RWPE2 (cell line): ENCODE data around the gene SPON1.

ENCODE experiments used
- ATAC-seq: fragments of 200-7000 bp; cut with Tn5 transposase; 3 replicates; pipeline ENCODE4 v1.9.1; 2021; ENCODE audit warnings: low read depth
- DNase-seq: peaks from one replicate; pipeline ENCODE4 v3.0.0-alpha.2; 2020; ENCODE audit warnings: low spot score
- H3K27ac ChIP-seq: fragments of 450-650 bp; 2 replicates; pipeline ENCODE4 v1.5.1; 2017; ENCODE audit warnings: mild to moderate bottlenecking; ENCODE audit not compliant: poor library complexity, severe bottlenecking
- H3K27me3 ChIP-seq: fragments of 250-450 bp; sonication (Bioruptor Pico); 2 replicates; pipeline ENCODE4 v1.5.1; 2021; ENCODE audit warnings: mild to moderate bottlenecking, moderate library complexity; ENCODE audit not compliant: insufficient read depth, poor library complexity, severe bottlenecking
- H3K36me3 ChIP-seq: fragments of 250-450 bp; sonication (Bioruptor Pico); 2 replicates; pipeline ENCODE4 v1.5.1; 2020; ENCODE audit warnings: low read depth, mild to moderate bottlenecking, moderate library complexity
- H3K4me1 ChIP-seq: fragments of 250-450 bp; sonication (Bioruptor Pico); 2 replicates; pipeline ENCODE4 v1.5.1; 2021; ENCODE audit warnings: mild to moderate bottlenecking, moderate library complexity; ENCODE audit not compliant: insufficient read depth, poor library complexity, severe bottlenecking
- H3K4me3 ChIP-seq: fragments of 250-450 bp; sonication (Bioruptor Pico); 2 replicates; pipeline ENCODE4 v1.5.1; 2021; ENCODE audit warnings: mild to moderate bottlenecking, moderate library complexity; ENCODE audit not compliant: severe bottlenecking
- H3K9me3 ChIP-seq: fragments of 250-450 bp; sonication (Bioruptor Pico); 2 replicates; pipeline ENCODE4 v1.5.1; 2021; ENCODE audit warnings: mild to moderate bottlenecking, moderate library complexity; ENCODE audit not compliant: severe bottlenecking
- TF ChIP-seq, protein P1 (sequence below): fragments of 450-650 bp; IDR thresholded peaks from one replicate; pipeline ENCODE4 v1.5.1; 2017; ENCODE audit warnings: mild to moderate bottlenecking, moderate library complexity; ENCODE audit not compliant: poor library complexity, severe bottlenecking

Gene SPON1

DNA sequence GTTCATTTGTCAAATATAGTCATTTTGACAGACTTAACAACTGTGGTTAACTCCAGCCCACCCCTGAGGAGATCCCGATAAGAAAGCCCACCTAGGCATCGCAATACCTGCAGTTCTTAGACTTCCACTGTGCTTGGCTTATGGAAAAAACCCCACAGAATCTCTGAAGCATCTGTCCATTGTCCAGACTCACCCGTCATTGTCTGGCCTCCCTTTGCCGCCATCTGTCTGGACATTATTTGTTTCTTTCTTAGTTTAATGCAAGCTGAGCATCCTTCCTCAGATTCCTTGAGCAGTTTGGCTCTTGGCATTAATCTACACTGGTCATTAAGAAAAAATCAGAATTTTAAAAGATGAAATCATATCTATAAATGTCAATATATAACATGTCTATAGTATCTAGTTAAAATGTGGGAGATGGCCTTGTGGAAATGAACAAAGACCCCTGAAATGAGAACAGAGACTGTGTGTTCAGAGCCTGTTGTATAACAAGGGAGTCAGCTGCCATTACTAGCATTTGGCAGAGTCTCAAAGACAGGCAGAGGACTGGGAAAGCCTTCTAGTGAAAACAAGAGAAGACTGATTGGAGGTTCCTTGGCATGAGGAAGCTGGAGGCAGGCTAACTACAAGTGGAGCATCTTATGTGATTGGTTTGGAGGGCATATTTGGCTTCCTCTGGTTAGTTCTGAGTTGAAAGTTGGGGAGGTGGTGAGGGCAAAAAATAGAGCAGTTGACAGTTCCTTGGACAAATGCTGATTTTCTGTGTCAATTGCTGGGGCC is 80.4 kb downstream of the SPON1 start:
- no peaks in the 10 kb centered on the region for H3K36me3 ChIP-seq
- ATAC-seq (no peak), DNase-seq (no peak)
- H3K4me3 ChIP-seq = no peak overlapping the region
- no peaks in the 10 kb centered on the region for H3K9me3 ChIP-seq
- no peaks in the 10 kb centered on the region for H3K4me1 ChIP-seq
- peaks cover 16% of the 10 kb centered on the region for H3K27me3 ChIP-seq
- TF ChIP-seq, protein P1, sequence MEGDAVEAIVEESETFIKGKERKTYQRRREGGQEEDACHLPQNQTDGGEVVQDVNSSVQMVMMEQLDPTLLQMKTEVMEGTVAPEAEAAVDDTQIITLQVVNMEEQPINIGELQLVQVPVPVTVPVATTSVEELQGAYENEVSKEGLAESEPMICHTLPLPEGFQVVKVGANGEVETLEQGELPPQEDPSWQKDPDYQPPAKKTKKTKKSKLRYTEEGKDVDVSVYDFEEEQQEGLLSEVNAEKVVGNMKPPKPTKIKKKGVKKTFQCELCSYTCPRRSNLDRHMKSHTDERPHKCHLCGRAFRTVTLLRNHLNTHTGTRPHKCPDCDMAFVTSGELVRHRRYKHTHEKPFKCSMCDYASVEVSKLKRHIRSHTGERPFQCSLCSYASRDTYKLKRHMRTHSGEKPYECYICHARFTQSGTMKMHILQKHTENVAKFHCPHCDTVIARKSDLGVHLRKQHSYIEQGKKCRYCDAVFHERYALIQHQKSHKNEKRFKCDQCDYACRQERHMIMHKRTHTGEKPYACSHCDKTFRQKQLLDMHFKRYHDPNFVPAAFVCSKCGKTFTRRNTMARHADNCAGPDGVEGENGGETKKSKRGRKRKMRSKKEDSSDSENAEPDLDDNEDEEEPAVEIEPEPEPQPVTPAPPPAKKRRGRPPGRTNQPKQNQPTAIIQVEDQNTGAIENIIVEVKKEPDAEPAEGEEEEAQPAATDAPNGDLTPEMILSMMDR = no peak
- H3K27ac ChIP-seq = no peak overlapping the region

DNA sequence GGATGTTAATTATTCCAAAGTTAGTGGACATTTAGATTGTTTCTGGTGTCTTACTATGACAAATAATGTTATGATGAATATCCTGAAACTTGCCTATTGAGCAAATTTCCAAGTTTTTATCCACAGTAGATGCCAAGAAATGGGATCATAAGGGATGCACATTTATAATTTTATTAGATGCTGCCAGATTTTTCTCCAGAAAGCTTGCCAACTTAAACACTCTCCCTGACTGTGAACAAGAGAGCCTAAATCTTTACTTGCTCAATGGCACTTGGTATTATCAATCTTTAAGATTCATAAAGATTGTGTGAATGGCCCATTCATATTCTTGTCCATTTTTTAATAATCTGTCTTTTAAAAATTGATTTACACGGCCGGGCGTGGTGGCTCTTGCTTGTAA is 82.4 kb downstream of the SPON1 start:
- Histone ChIP-seq H3K4me3 (no peak overlapping the region), H3K9me3 (no peaks in the 10 kb centered on the region), H3K27ac (no peak overlapping the region), H3K4me1 (no peaks in the 10 kb centered on the region), H3K27me3 (peaks cover 16% of the 10 kb centered on the region), H3K36me3 (no peaks in the 10 kb centered on the region)
- TF ChIP-seq, protein P1 = no peak
- DNase-seq = no peak
- no peak for ATAC-seq

DNA sequence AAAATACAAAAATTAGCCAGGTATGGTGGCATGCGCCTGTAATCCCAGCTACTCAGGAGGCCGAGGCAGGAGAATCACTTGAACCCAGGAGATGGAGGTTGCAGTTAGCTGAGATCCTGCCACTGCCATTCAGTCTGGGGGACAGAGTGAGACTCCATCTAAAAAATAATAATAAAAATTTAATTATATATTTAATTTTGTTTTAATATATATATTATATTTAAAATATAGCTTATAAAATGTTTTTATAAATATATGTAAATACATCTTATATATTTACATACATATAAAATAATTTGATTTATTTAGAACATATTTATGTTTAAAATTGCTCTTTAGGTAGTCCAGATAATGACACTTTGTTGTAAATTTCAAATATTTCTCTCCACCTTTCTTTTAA is 82.9 kb downstream of the SPON1 start:
- no peaks in the 10 kb centered on the region for H3K9me3 ChIP-seq
- no peak for ATAC-seq
- H3K4me3 ChIP-seq = no peak overlapping the region
- no peaks in the 10 kb centered on the region for H3K36me3 ChIP-seq
- DNase-seq = no peak
- H3K4me1 ChIP-seq = no peaks in the 10 kb centered on the region
- H3K27me3 ChIP-seq = peaks cover 12% of the 10 kb centered on the region
- TF ChIP-seq, protein P1 = no peak
- no peak overlapping the region for H3K27ac ChIP-seq

DNA sequence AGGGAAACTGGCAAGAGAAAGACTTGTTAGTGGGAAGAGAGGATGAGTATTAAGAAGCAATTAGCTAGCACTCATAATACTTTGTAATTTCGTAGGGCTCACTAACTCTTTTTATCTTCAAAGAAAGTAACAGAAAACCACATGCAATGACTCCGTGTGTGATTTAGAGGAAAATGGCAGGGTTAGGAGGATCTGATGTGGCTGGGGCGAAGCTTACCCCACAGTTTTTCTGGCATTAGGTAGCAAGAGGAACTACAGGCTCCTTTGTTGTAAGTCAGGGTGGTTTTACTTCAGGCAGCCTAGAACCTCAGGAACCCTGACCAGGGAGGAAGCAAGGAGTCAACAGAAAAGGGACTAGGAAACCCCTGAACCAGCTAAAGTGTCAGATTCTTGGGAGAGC is 89.7 kb downstream of the SPON1 start:
- H3K27ac ChIP-seq = no peak overlapping the region
- no peaks in the 10 kb centered on the region for H3K4me1 ChIP-seq
- H3K27me3 ChIP-seq = peaks cover 4% of the 10 kb centered on the region
- ATAC-seq (no peak), DNase-seq (no peak)
- H3K36me3 ChIP-seq = no peaks in the 10 kb centered on the region
- H3K9me3 ChIP-seq = no peaks in the 10 kb centered on the region
- H3K4me3 ChIP-seq = no peak overlapping the region
- TF ChIP-seq, protein P1 = no peak
